GM23338 (cell line): ENCODE measurements around the gene LRRC19.

Source experiments
- CREB1 ChIP-seq: fragments of 250-450 bp; sonication (Bioruptor Pico); IDR thresholded peaks from 2 replicates; pipeline ENCODE4 v1.5.0; 2020; ENCODE audit warnings: low read depth, mild to moderate bottlenecking, moderate library complexity
- EZH2 ChIP-seq: fragments of 200-600 bp; sonication (generic); IDR thresholded peaks from one replicate; pipeline ENCODE4 v1.8.0; 2017; ENCODE audit warnings: antibody characterized with exemption, mild to moderate bottlenecking, low read depth; ENCODE audit not compliant: unreplicated experiment
- EZH2phosphoT487 ChIP-seq: fragments of 200-600 bp; sonication (generic); IDR thresholded peaks from one replicate; pipeline ENCODE4 v1.8.1; 2018; ENCODE audit warnings: antibody characterized with exemption; ENCODE audit not compliant: unreplicated experiment
- JUNB ChIP-seq: IDR thresholded peaks from one replicate; pipeline ENCODE4 v1.6.1; 2016; ENCODE audit warnings: antibody characterized with exemption; ENCODE audit not compliant: unreplicated experiment
- POLR2AphosphoS5 ChIP-seq: IDR thresholded peaks from 2 replicates; pipeline ENCODE4 v1.6.1; 2016; ENCODE audit warnings: antibody characterized with exemption, low read depth
- STAT1 ChIP-seq: IDR thresholded peaks from one replicate; pipeline ENCODE4 v1.6.1; 2016; ENCODE audit warnings: antibody characterized with exemption; ENCODE audit not compliant: unreplicated experiment
- ZNF114 ChIP-seq: fragments of 250-450 bp; sonication (Bioruptor Pico); IDR thresholded peaks from 2 replicates; pipeline ENCODE4 v1.5.0; 2020; ENCODE audit warnings: mild to moderate bottlenecking, moderate library complexity
- ZNF331 ChIP-seq: fragments of 250-450 bp; sonication (Bioruptor Pico); IDR thresholded peaks from 2 replicates; pipeline ENCODE4 v1.5.0; 2020; ENCODE audit warnings: low read depth, mild to moderate bottlenecking, moderate library complexity
- TF ChIP-seq, protein P1 (sequence below), 2 experiments: fragments of 200-600 bp in 1 of 2; sonication (generic) in 1 of 2; conservative IDR thresholded peaks; 2 replicates each; pipeline versions ENCODE4 v1.5.1 to v1.6.1; 2016 to 2017; ENCODE audit warnings: antibody characterized with exemption in 2 of 2, low read depth in 2 of 2, mild to moderate bottlenecking in 2 of 2, moderate library complexity in 1 of 2
- TF ChIP-seq, protein P2 (sequence below): IDR thresholded peaks from one replicate; pipeline ENCODE4 v1.6.1; 2018; ENCODE audit warnings: antibody characterized with exemption; ENCODE audit not compliant: unreplicated experiment
- TF ChIP-seq, protein P3 (sequence below): IDR thresholded peaks from 2 replicates; pipeline ENCODE4 v1.6.1; 2016; ENCODE audit warnings: antibody characterized with exemption

DNA sequence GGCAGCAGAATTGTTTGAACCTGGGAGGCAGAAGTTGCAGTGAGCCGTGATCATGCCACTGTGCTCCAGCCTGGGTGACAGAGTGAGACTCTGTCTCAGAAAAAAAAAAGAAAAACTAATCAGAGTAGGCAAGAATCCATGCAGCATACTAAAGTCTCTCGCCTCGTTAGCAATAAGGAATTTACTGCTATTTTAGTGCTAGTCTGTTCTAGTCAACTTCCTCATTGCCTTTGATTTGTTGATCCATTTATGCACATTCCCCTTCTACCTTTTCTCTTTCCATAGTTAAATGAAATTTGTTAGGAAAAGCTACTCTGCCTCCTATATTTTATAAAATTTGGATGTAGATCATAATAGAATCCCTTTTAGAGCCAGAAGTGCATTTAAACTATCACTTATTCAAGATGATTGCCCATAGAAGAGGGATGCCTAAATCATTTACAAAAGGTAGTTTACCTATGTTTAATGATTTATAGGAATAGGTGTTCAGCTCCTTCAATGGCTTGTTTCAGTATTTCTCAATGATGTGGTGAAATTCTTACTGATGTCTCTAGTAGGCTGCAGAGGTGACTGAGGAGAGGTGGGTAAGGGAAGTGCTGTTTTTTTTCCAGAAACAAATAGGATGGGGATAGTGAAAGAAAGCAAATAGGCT, 1.9 kb downstream of the LRRC19 start:
- no peak for TF ChIP-seq POLR2AphosphoS5
- TF ChIP-seq, protein P1, sequence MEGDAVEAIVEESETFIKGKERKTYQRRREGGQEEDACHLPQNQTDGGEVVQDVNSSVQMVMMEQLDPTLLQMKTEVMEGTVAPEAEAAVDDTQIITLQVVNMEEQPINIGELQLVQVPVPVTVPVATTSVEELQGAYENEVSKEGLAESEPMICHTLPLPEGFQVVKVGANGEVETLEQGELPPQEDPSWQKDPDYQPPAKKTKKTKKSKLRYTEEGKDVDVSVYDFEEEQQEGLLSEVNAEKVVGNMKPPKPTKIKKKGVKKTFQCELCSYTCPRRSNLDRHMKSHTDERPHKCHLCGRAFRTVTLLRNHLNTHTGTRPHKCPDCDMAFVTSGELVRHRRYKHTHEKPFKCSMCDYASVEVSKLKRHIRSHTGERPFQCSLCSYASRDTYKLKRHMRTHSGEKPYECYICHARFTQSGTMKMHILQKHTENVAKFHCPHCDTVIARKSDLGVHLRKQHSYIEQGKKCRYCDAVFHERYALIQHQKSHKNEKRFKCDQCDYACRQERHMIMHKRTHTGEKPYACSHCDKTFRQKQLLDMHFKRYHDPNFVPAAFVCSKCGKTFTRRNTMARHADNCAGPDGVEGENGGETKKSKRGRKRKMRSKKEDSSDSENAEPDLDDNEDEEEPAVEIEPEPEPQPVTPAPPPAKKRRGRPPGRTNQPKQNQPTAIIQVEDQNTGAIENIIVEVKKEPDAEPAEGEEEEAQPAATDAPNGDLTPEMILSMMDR (conservative IDR thresholded peaks at IDR 0.05; ENCODE audit: low read depth in 2 of 2) = no peak
- TF ChIP-seq EZH2phosphoT487 = no peak
- no peak for TF ChIP-seq EZH2
- TF ChIP-seq, protein P2, sequence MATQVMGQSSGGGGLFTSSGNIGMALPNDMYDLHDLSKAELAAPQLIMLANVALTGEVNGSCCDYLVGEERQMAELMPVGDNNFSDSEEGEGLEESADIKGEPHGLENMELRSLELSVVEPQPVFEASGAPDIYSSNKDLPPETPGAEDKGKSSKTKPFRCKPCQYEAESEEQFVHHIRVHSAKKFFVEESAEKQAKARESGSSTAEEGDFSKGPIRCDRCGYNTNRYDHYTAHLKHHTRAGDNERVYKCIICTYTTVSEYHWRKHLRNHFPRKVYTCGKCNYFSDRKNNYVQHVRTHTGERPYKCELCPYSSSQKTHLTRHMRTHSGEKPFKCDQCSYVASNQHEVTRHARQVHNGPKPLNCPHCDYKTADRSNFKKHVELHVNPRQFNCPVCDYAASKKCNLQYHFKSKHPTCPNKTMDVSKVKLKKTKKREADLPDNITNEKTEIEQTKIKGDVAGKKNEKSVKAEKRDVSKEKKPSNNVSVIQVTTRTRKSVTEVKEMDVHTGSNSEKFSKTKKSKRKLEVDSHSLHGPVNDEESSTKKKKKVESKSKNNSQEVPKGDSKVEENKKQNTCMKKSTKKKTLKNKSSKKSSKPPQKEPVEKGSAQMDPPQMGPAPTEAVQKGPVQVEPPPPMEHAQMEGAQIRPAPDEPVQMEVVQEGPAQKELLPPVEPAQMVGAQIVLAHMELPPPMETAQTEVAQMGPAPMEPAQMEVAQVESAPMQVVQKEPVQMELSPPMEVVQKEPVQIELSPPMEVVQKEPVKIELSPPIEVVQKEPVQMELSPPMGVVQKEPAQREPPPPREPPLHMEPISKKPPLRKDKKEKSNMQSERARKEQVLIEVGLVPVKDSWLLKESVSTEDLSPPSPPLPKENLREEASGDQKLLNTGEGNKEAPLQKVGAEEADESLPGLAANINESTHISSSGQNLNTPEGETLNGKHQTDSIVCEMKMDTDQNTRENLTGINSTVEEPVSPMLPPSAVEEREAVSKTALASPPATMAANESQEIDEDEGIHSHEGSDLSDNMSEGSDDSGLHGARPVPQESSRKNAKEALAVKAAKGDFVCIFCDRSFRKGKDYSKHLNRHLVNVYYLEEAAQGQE = no peak
- TF ChIP-seq JUNB = no peak
- TF ChIP-seq CREB1 (CRISPR knock-in tag) = no peak
- TF ChIP-seq ZNF331 (CRISPR knock-in tag) = no peak
- TF ChIP-seq ZNF114 (CRISPR knock-in tag) = no peak
- TF ChIP-seq, protein P3, sequence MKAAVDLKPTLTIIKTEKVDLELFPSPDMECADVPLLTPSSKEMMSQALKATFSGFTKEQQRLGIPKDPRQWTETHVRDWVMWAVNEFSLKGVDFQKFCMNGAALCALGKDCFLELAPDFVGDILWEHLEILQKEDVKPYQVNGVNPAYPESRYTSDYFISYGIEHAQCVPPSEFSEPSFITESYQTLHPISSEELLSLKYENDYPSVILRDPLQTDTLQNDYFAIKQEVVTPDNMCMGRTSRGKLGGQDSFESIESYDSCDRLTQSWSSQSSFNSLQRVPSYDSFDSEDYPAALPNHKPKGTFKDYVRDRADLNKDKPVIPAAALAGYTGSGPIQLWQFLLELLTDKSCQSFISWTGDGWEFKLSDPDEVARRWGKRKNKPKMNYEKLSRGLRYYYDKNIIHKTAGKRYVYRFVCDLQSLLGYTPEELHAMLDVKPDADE = no peak
- TF ChIP-seq STAT1 = no peak
